DND-41 (cell line): ENCODE results near the gene VAMP4.

Experiments
- ATAC-seq: fragments of 200-7000 bp; cut with Tn5 transposase; 3 replicates; pipeline ENCODE4 v1.9.1; 2021; ENCODE audit warnings: low read depth; ENCODE audit not compliant: insufficient read depth
- DNase-seq: peaks from one replicate; pipeline ENCODE4 v3.0.0-alpha.2; 2020
- H2AFZ ChIP-seq: 2 replicates; pipeline ENCODE4 v1.6.0; 2012; ENCODE audit warnings: low read depth, low read length
- H3K27ac ChIP-seq: 2 replicates; pipeline ENCODE4 v1.5.1; 2012; ENCODE audit warnings: low read length, inconsistent platforms
- H3K27me3 ChIP-seq: fragments of 200-600 bp; sonication (generic); 2 replicates; pipeline ENCODE4 v1.6.0; 2012; ENCODE audit warnings: low read length, mild to moderate bottlenecking, inconsistent platforms; ENCODE audit not compliant: insufficient read depth, poor library complexity
- H3K36me3 ChIP-seq: 2 replicates; pipeline ENCODE4 v1.5.1; 2012; ENCODE audit warnings: low read length, inconsistent platforms; ENCODE audit not compliant: insufficient read depth
- H3K4me1 ChIP-seq: 2 replicates; pipeline ENCODE4 v1.5.1; 2012; ENCODE audit warnings: mild to moderate bottlenecking, low read length; ENCODE audit not compliant: insufficient read depth
- H3K4me2 ChIP-seq: 2 replicates; pipeline ENCODE4 v1.6.0; 2012; ENCODE audit warnings: mild to moderate bottlenecking, moderate library complexity, low read length, inconsistent platforms; ENCODE audit not compliant: insufficient read depth
- H3K4me3 ChIP-seq, 2 experiments: fragments of 200-600 bp in 1 of 2; shearing (Covaris generic) in 1 of 2; 2 replicates each; pipeline ENCODE4 v1.5.1; 2012 to 2016; ENCODE audit warnings: inconsistent platforms in 2 of 2, low read length in 2 of 2, mild to moderate bottlenecking in 2 of 2, low read depth in 1 of 2, moderate library complexity in 1 of 2
- H3K79me2 ChIP-seq: 2 replicates; pipeline ENCODE4 v1.6.0; 2012; ENCODE audit warnings: low read length, inconsistent platforms; ENCODE audit not compliant: insufficient read depth
- H3K9ac ChIP-seq: 2 replicates; pipeline ENCODE4 v1.6.0; 2012; ENCODE audit warnings: low read depth, mild to moderate bottlenecking, inconsistent platforms, low read length, moderate library complexity
- H3K9me3 ChIP-seq: 2 replicates; pipeline ENCODE4 v1.5.1; 2012; ENCODE audit warnings: low read length, moderate library complexity, mild to moderate bottlenecking, inconsistent platforms; ENCODE audit not compliant: insufficient read depth, severe bottlenecking
- H4K20me1 ChIP-seq: 2 replicates; pipeline ENCODE4 v1.6.0; 2012; ENCODE audit warnings: low read length; ENCODE audit not compliant: insufficient read depth
- EZH2 ChIP-seq: IDR thresholded peaks from 3 replicates; pipeline ENCODE4 v1.6.1; 2012; ENCODE audit warnings: borderline replicate concordance, low read depth, mild to moderate bottlenecking, moderate library complexity, low read length, inconsistent platforms; ENCODE audit not compliant: severe bottlenecking
- TF ChIP-seq, protein P1 (sequence below): IDR thresholded peaks from 2 replicates; pipeline ENCODE4 v1.5.1; 2012; ENCODE audit warnings: borderline replicate concordance, low read length, moderate library complexity, mild to moderate bottlenecking; ENCODE audit not compliant: poor library complexity, severe bottlenecking; ENCODE audit errors: extremely low read depth

Gene VAMP4

DNA sequence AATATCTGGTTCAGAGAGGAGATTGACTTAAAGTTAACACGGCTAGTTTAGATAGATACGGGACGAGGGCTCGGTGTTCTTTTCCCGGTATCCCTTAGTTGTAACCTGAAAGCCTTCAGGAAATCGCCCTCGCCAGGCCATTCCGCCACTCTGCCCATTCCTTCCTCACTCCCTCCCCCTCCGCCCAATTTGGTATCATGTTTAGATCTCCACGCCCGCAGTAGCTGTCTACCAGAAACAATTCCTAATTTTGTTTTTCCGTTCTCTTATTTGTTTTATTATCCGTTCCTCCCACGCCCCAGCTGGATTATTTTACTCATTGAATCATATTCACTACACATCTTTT is 685 bp upstream of the VAMP4 start:
- no peak for TF ChIP-seq EZH2
- TF ChIP-seq, protein P1, sequence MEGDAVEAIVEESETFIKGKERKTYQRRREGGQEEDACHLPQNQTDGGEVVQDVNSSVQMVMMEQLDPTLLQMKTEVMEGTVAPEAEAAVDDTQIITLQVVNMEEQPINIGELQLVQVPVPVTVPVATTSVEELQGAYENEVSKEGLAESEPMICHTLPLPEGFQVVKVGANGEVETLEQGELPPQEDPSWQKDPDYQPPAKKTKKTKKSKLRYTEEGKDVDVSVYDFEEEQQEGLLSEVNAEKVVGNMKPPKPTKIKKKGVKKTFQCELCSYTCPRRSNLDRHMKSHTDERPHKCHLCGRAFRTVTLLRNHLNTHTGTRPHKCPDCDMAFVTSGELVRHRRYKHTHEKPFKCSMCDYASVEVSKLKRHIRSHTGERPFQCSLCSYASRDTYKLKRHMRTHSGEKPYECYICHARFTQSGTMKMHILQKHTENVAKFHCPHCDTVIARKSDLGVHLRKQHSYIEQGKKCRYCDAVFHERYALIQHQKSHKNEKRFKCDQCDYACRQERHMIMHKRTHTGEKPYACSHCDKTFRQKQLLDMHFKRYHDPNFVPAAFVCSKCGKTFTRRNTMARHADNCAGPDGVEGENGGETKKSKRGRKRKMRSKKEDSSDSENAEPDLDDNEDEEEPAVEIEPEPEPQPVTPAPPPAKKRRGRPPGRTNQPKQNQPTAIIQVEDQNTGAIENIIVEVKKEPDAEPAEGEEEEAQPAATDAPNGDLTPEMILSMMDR: no peak
- Histone ChIP-seq H3K27ac (peak overlapping the region; percentile 96), H2AFZ (peak overlapping the region; percentile 89), H3K36me3 (peaks cover 8% of the 10 kb centered on the region; the same call in 1 of the 2 replicates), H3K27me3 (no peaks in the 10 kb centered on the region), H3K4me3 (peak overlapping the region; percentile 86 to 87), H3K4me1 (peaks cover 38% of the 10 kb centered on the region), H4K20me1 (no peaks in the 10 kb centered on the region), H3K9ac (peak overlapping the region; percentile 87), H3K4me2 (peak overlapping the region; percentile 82), H3K9me3 (no peaks in the 10 kb centered on the region), H3K79me2 (peaks cover 32% of the 10 kb centered on the region)
- peak; percentile 35 for DNase-seq
- ATAC-seq: peak; percentile 24

DNA sequence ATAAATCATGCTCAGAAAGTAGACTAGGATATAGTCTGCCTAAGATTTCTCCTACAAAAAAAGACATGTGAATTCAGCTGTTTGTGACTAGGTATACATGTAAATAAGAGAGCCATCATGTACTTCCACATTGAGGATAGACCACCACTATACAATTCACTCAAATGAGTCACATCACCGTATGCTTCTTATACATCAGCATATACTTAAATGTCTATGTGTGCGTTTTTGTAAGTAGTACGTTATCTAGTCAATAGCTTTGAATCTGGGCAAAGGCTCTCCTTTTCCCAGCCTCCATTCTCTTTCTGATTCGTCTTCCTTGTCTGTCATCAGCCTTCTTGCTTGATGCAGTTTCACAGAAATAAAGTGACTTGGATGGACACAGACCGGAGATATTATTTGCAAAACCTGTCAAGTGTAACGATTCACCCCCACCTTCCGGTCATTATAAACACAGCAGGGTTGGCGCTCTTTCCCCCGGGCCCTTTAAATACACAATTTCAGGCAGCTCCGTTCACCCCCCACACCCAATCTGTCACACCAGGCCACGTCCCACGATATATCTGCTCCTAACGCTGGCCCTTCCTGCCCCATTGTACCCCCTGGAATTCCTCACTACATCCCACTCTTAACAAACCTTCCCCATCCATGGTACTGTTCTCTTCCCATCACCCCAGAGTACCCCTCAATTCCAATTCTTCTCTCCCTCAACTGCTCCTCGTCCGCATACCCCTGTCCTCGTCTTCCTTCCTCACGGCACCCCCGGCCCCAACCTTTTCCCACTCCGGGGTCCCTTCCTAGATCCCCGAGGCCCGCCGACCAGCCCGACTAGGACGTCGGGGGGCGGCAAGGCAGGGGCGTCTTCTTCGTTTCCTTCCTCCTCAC is 636 bp downstream of the VAMP4 start:
- no peaks in the 10 kb centered on the region for H3K27me3 ChIP-seq
- H3K4me1 ChIP-seq: peaks cover 38% of the 10 kb centered on the region
- no peaks in the 10 kb centered on the region for H3K9me3 ChIP-seq
- H3K9ac ChIP-seq: peak overlapping the region; percentile 87
- H3K36me3 ChIP-seq: peaks cover 17% of the 10 kb centered on the region; the same call in 1 of the 2 replicates
- H3K27ac ChIP-seq: peak overlapping the region; percentile 96
- H3K79me2 ChIP-seq: peaks cover 32% of the 10 kb centered on the region
- H3K4me3 ChIP-seq: peak overlapping the region; percentile 86 to 87
- TF ChIP-seq, protein P1: peak; percentile 46
- no peak for TF ChIP-seq EZH2
- peak overlapping the region; percentile 89 for H2AFZ ChIP-seq
- DNase-seq: peak; percentile 45
- no peaks in the 10 kb centered on the region for H4K20me1 ChIP-seq
- peak overlapping the region; percentile 82 for H3K4me2 ChIP-seq
- ATAC-seq: peak; percentile 12

DNA sequence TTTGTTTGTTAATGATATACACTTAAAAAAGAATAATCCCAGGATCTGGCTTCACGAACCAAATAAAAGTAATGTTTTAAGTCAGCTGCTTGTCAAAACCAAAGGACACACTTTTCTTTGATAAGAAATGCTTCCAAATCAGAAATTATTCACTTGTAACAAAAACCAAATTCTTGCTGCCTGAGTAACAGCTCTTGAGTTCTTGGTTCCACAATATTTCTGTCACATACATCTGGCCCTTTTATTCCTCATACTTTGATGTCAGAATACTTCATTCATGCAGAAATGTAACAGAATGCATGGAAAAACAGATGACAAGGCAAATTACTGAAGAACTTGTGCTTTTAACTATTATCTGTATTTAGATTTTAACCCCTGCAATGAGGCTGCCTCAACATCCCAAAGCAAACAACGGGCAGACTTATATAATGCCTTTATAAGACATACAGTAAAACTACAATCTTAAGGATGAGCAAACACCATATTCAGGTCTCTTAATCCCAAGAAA is 1.5 kb downstream of the VAMP4 start:
- Histone ChIP-seq H3K79me2 (peaks cover 32% of the 10 kb centered on the region), H3K27ac (no peak overlapping the region; the same call in 1 of the 2 replicates), H3K27me3 (no peaks in the 10 kb centered on the region), H3K4me2 (peak overlapping the region; percentile 82), H3K9ac (peak overlapping the region; percentile 87; the same call in 1 of the 2 replicates), H2AFZ (no peak overlapping the region), H3K4me3 (peak overlapping the region in 1 of 2 experiments; percentile 86; a peak in 2 of 4 replicates), H3K36me3 (peaks cover 21% of the 10 kb centered on the region; the same call in 1 of the 2 replicates), H3K4me1 (peaks cover 38% of the 10 kb centered on the region), H3K9me3 (no peaks in the 10 kb centered on the region), H4K20me1 (no peaks in the 10 kb centered on the region)
- ATAC-seq (no peak), DNase-seq (no peak)
- TF ChIP-seq EZH2: no peak
- TF ChIP-seq, protein P1: no peak
